HEK293 (cell line): Measurements from ENCODE around the gene PROCR.
"Not testable (repeated sequence)": the region's sequence is repeated elsewhere in the genome, so short reads cannot be mapped to it uniquely, and the experiment has no call there.

Experiments used
- CTCF ChIA-PET: fragments of 350-600 bp; formaldehyde crosslinking; extraction: SDS; loops from one replicate; lab custom pipeline; 2021; ENCODE audit warnings: antibody characterized with exemption; lab: Yijun Ruan, JAX
- POLR2A ChIA-PET: fragments of 300-600 bp; formaldehyde crosslinking; extraction: SDS; loops from one replicate; lab custom pipeline; 2020; ENCODE audit warnings: antibody characterized with exemption, inconsistent platforms; lab: Yijun Ruan, JAX
- H3K27ac ChIP-seq: fragments of 200-500 bp; sonication (Bioruptor generic); 2 replicates; pipeline ENCODE4 v1.5.1; 2014; ENCODE audit warnings: low read depth, low read length, control low read depth, inconsistent platforms; ENCODE audit errors: extremely low read depth
- H3K36me3 ChIP-seq, 2 experiments: fragments of 200-500 bp in 1 of 2; sonication (Bioruptor generic) in 1 of 2; 1 replicate in 1 of 2; 2 replicates in 1 of 2; pipeline ENCODE4 v1.5.1; 2014 to 2017; ENCODE audit warnings: inconsistent platforms in 2 of 2, low read length in 2 of 2; ENCODE audit not compliant: control insufficient read depth in 2 of 2, insufficient read depth in 1 of 2
- H3K4me1 ChIP-seq: fragments of 200-500 bp; sonication (Bioruptor generic); 2 replicates; pipeline ENCODE4 v1.5.1; 2014; ENCODE audit warnings: mild to moderate bottlenecking, low read length, inconsistent platforms; ENCODE audit not compliant: control insufficient read depth, insufficient read depth
- H3K4me3 ChIP-seq: 2 replicates; pipeline ENCODE4 v1.5.1; 2011; ENCODE audit warnings: low read depth, mild to moderate bottlenecking, control low read depth, low read length, moderate library complexity
- H3K9me3 ChIP-seq: fragments of 200-500 bp; sonication (Bioruptor generic); 2 replicates; pipeline ENCODE4 v1.5.1; 2014; ENCODE audit warnings: low read depth, low read length, inconsistent platforms; ENCODE audit not compliant: control insufficient read depth, insufficient read depth
- MEIS1 ChIP-seq: sonication (generic); formaldehyde crosslinking; IDR thresholded peaks from 2 replicates; pipeline ENCODE4 v1.8.1; 2022; ENCODE audit warnings: missing genetic modification reagents, mild to moderate bottlenecking, borderline replicate concordance
- PRDM2 ChIP-seq: fragments of 450-650 bp; formaldehyde crosslinking; IDR thresholded peaks from 2 replicates; pipeline ENCODE4 v1.5.1; 2016; ENCODE audit warnings: missing biosample characterization, missing genetic modification characterization, borderline replicate concordance
- TSHZ1 ChIP-seq: fragments of 450-650 bp; formaldehyde crosslinking; IDR thresholded peaks from 2 replicates; pipeline ENCODE4 v1.5.1; 2016; ENCODE audit warnings: missing biosample characterization, missing genetic modification characterization, borderline replicate concordance
- ZBTB10 ChIP-seq: fragments of 450-650 bp; formaldehyde crosslinking; IDR thresholded peaks from 2 replicates; pipeline ENCODE4 v1.5.1; 2016; ENCODE audit warnings: missing biosample characterization, missing genetic modification characterization
- ZBTB48 ChIP-seq: fragments of 450-650 bp; formaldehyde crosslinking; IDR thresholded peaks from 2 replicates; pipeline ENCODE4 v1.5.1; 2016; ENCODE audit warnings: missing biosample characterization, missing genetic modification characterization
- ZIC2 ChIP-seq: fragments of 450-650 bp; formaldehyde crosslinking; IDR thresholded peaks from 2 replicates; pipeline ENCODE4 v1.5.1; 2016; ENCODE audit warnings: missing biosample characterization, missing genetic modification characterization
- ZNF10 ChIP-seq: fragments of 450-650 bp; formaldehyde crosslinking; IDR thresholded peaks from 2 replicates; pipeline ENCODE4 v1.5.1; 2017; ENCODE audit warnings: missing biosample characterization, missing genetic modification characterization
- ZNF133 ChIP-seq: fragments of 450-650 bp; formaldehyde crosslinking; IDR thresholded peaks from 2 replicates; pipeline ENCODE4 v1.5.1; 2016; ENCODE audit warnings: missing biosample characterization, missing genetic modification characterization
- ZNF146 ChIP-seq: fragments of 450-650 bp; formaldehyde crosslinking; IDR thresholded peaks from 2 replicates; pipeline ENCODE4 v1.5.1; 2016; ENCODE audit warnings: missing biosample characterization, missing genetic modification characterization
- ZNF16 ChIP-seq: fragments of 450-650 bp; formaldehyde crosslinking; IDR thresholded peaks from 2 replicates; pipeline ENCODE4 v1.5.1; 2016; ENCODE audit warnings: low read depth, missing biosample characterization, missing genetic modification characterization
- ZNF223 ChIP-seq: fragments of 450-650 bp; formaldehyde crosslinking; IDR thresholded peaks from 2 replicates; pipeline ENCODE4 v1.5.1; 2016; ENCODE audit warnings: missing biosample characterization, missing genetic modification characterization
- ZNF274 ChIP-seq, 2 experiments: fragments of 200-500 bp in 1 of 2; fragments of 450-650 bp in 1 of 2; sonication (Bioruptor generic) in 1 of 2; formaldehyde crosslinking in 1 of 2; IDR thresholded peaks; 2 replicates each; pipeline versions ENCODE4 v1.5.1 to v1.6.1; 2014 to 2016; ENCODE audit warnings: borderline replicate concordance in 1 of 2, inconsistent platforms in 1 of 2, low read length in 1 of 2, missing biosample characterization in 1 of 2, missing genetic modification characterization in 1 of 2
- ZNF391 ChIP-seq: fragments of 450-650 bp; formaldehyde crosslinking; IDR thresholded peaks from 2 replicates; pipeline ENCODE4 v1.5.1; 2016; ENCODE audit warnings: low read depth, missing biosample characterization, missing genetic modification characterization, borderline replicate concordance
- ZNF433 ChIP-seq: fragments of 450-650 bp; formaldehyde crosslinking; IDR thresholded peaks from 2 replicates; pipeline ENCODE4 v1.5.1; 2016; ENCODE audit warnings: missing biosample characterization, missing genetic modification characterization, low read depth
- ZNF501 ChIP-seq: fragments of 450-650 bp; formaldehyde crosslinking; IDR thresholded peaks from 2 replicates; pipeline ENCODE4 v1.5.1; 2016; ENCODE audit warnings: missing biosample characterization, missing genetic modification characterization
- ZNF510 ChIP-seq: fragments of 450-650 bp; formaldehyde crosslinking; IDR thresholded peaks from 2 replicates; pipeline ENCODE4 v1.5.1; 2018; ENCODE audit warnings: mild to moderate bottlenecking, missing genetic modification characterization, missing biosample characterization; ENCODE audit not compliant: insufficient replicate concordance
- ZNF529 ChIP-seq: fragments of 450-650 bp; formaldehyde crosslinking; IDR thresholded peaks from 2 replicates; pipeline ENCODE4 v1.5.1; 2017; ENCODE audit warnings: missing genetic modification characterization, missing biosample characterization; ENCODE audit not compliant: insufficient replicate concordance
- ZNF558 ChIP-seq: fragments of 450-650 bp; formaldehyde crosslinking; IDR thresholded peaks from 2 replicates; pipeline ENCODE4 v1.5.1; 2016; ENCODE audit warnings: missing biosample characterization, missing genetic modification characterization
- ZNF629 ChIP-seq: fragments of 450-650 bp; formaldehyde crosslinking; IDR thresholded peaks from 2 replicates; pipeline ENCODE4 v1.5.1; 2017; ENCODE audit warnings: missing biosample characterization, missing genetic modification characterization
- ZNF792 ChIP-seq: fragments of 450-650 bp; formaldehyde crosslinking; IDR thresholded peaks from 2 replicates; pipeline ENCODE4 v1.5.1; 2016; ENCODE audit warnings: missing biosample characterization, missing genetic modification characterization
- ZNF837 ChIP-seq: fragments of 450-650 bp; formaldehyde crosslinking; IDR thresholded peaks from 2 replicates; pipeline ENCODE4 v1.5.1; 2016; ENCODE audit warnings: missing biosample characterization, missing genetic modification characterization

Gene PROCR

GRCh38 chr20:35199740-35200139 is 27.9 kb downstream of the PROCR start (continued):
- no peak for TF ChIP-seq PRDM2 (tag by site-specific recombination)
- TF ChIP-seq ZNF792: no peak
- TF ChIP-seq ZIC2 (tag by site-specific recombination): no peak
- TF ChIP-seq ZNF510: no peak
- TF ChIP-seq ZNF274 (IDR thresholded peaks at IDR 0.05; ENCODE audit: low read length): no peak
- TF ChIP-seq ZNF274 (tag by site-specific recombination; IDR thresholded peaks at IDR 0.05; ENCODE audit: borderline replicate concordance): no peak

GRCh38 chr20:35200267-35200666 is 28.4 kb downstream of the PROCR start:
- no peaks in the 10 kb centered on the region for H3K36me3 ChIP-seq
- no peak overlapping the region for H3K27ac ChIP-seq
- ChIA-PET POLR2A (no interaction called here), CTCF (no interaction called here)
- no peak overlapping the region for H3K4me3 ChIP-seq
- H3K9me3 ChIP-seq: no peaks in the 10 kb centered on the region
- no peaks in the 10 kb centered on the region for H3K4me1 ChIP-seq
- no peak for TF ChIP-seq ZNF837 (tag by site-specific recombination)
- no peak for TF ChIP-seq ZNF133 (tag by site-specific recombination)
- TF ChIP-seq ZNF558 (tag by site-specific recombination): no peak
- TF ChIP-seq ZNF433 (tag by site-specific recombination): no peak
- no peak for TF ChIP-seq ZNF501 (tag by site-specific recombination)
- no peak for TF ChIP-seq MEIS1
- TF ChIP-seq TSHZ1 (tag by site-specific recombination): no peak
- TF ChIP-seq ZBTB48 (tag by site-specific recombination): no peak
- TF ChIP-seq ZNF529 (tag by site-specific recombination): no peak
- no peak for TF ChIP-seq ZNF223
- TF ChIP-seq ZBTB10 (tag by site-specific recombination): no peak
- TF ChIP-seq ZNF391 (tag by site-specific recombination): no peak
- no peak for TF ChIP-seq ZNF16
- no peak for TF ChIP-seq ZNF629
- TF ChIP-seq ZNF146 (tag by site-specific recombination): no peak
- no peak for TF ChIP-seq ZNF10
- TF ChIP-seq, all 188 proteins: peak for 0

GRCh38 chr20:35201467-35201866 is 29.6 kb downstream of the PROCR start:
- POLR2A ChIA-PET, H3K4me1 ChIP-seq, H3K4me3 ChIP-seq, CTCF ChIA-PET, H3K9me3 ChIP-seq, H3K27ac ChIP-seq, H3K36me3 ChIP-seq: not testable (repeated sequence)
